Measurements from ENCODE around the gene SLC10A6. TPM values are rescaled to one million over a fixed set of nuclear protein-coding genes. Genes with fewer than 3 reads are reported as not detected.

The SLC10A6 gene
- total RNA-seq, 3 donors from 2014 or later = 0.43 to 0.92 TPM; not detected in 1

DNA sequence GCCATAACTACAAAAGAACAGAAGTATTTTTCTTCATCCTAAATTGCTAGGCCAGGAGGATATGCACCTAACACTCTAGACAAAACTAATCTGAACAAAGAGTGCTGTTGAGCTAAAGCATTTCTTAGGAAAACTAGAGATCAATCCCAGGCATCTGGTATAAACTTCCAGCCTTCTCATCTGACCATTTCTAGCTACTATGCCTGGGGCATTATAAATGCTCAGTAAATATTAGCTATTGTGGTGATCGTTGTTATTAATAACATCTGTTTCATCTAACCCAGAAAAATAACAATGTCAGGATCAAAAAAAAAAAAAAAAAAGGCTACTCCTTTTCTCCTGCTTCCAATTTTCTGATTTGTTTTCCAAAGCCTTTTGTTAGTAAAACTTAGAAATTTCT, 7.7 kb upstream of the SLC10A6 start:
- no peak for ATAC-seq
- Histone ChIP-seq H3K4me1 (ENCODE audit: low read depth) (no peaks in the 10 kb centered on the region), H3K4me3 (no peak overlapping the region), H3K36me3 (ENCODE audit: low read depth) (no peaks in the 10 kb centered on the region), H3K9me3 (no peaks in the 10 kb centered on the region)
- intact Hi-C loops (cut with DNase I, micrococcal nuclease) = no loop called here
- TF ChIP-seq, protein P1, sequence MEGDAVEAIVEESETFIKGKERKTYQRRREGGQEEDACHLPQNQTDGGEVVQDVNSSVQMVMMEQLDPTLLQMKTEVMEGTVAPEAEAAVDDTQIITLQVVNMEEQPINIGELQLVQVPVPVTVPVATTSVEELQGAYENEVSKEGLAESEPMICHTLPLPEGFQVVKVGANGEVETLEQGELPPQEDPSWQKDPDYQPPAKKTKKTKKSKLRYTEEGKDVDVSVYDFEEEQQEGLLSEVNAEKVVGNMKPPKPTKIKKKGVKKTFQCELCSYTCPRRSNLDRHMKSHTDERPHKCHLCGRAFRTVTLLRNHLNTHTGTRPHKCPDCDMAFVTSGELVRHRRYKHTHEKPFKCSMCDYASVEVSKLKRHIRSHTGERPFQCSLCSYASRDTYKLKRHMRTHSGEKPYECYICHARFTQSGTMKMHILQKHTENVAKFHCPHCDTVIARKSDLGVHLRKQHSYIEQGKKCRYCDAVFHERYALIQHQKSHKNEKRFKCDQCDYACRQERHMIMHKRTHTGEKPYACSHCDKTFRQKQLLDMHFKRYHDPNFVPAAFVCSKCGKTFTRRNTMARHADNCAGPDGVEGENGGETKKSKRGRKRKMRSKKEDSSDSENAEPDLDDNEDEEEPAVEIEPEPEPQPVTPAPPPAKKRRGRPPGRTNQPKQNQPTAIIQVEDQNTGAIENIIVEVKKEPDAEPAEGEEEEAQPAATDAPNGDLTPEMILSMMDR (IDR thresholded peaks at IDR 0.05) = no peak
- no peak for DNase-seq

DNA sequence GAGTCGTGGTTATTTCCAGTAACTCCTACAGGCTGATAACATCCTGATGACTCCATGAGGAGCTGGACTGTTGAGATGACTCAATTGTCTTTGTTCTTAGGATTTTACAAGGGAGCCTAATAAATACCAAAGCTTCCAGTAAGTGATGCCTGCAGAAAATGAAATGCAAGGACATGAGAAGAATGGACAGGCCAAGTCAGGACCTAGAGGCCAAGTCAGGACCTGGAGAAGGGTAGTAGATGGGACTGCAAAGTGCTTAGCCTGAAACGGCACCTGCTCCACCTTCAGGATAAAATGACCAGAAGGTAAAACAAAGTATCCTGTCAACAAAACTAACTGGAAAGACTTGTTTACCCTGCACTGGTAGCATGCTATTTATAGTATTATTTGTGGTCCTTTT, 6.4 kb upstream of the SLC10A6 start:
- ATAC-seq = no peak
- TF ChIP-seq, protein P1 (IDR thresholded peaks at IDR 0.05) = no peak

DNA sequence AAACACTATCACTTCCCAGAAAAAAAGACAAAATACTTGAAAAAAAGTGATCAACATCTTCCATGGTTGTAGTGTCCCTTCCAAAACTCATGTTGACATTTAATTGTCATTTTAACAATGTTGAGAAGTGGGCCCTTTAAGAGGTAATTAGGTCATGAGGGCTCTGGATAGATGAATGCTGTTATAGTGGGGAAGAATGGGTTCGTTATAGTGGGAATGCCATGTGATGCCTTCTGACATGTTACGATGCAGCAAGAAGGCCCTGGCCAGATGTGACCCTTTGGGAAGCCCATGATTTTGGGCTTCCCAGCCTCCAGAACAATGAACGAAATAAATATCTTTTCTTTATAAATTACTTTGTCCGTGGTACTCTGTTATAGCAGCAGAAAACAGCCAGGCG, 4.0 kb upstream of the SLC10A6 start:
- DNase-seq (no peak), ATAC-seq (no peak)
- intact Hi-C loops (cut with DNase I, micrococcal nuclease) = no loop called here

More for the DNA sequence above, 6.4 kb upstream of the SLC10A6 start:
- Histone ChIP-seq H3K9me3 (no peaks in the 10 kb centered on the region), H3K4me1 (ENCODE audit: low read depth) (no peaks in the 10 kb centered on the region), H3K36me3 (ENCODE audit: low read depth) (no peaks in the 10 kb centered on the region), H3K4me3 (no peak overlapping the region)
- DNase-seq = no peak
- intact Hi-C loops (cut with DNase I, micrococcal nuclease) = no loop called here

DNA sequence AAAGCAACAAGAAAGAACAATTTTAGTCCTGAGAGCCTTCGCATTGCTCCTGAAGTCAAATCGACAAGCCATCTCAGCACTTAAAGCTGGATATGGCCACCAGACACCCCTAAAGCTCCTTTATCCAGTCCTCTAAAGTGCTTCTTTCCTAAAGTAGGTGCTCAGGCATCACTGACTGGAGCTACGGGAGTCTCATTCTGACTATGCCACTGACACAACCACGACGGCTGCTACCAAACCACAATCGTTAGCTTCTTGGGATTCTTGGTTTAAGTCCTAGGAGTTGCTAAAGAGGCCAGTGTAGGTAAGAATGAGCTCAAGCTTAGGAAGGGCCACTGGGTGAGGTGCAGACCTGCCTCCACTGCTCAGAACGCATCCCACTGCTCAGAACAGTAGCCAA, 1.0 kb downstream of the SLC10A6 start:
- DNase-seq = no peak
- Histone ChIP-seq H3K4me3 (no peak overlapping the region), H3K9me3 (no peaks in the 10 kb centered on the region), H3K36me3 (ENCODE audit: low read depth) (no peaks in the 10 kb centered on the region), H3K4me1 (ENCODE audit: low read depth) (no peaks in the 10 kb centered on the region)
- intact Hi-C loops (cut with DNase I, micrococcal nuclease) = no loop called here
- TF ChIP-seq, protein P1 (IDR thresholded peaks at IDR 0.05) = no peak
- no peak for ATAC-seq

More for the DNA sequence above, 4.0 kb upstream of the SLC10A6 start:
- Histone ChIP-seq H3K4me3 (no peak overlapping the region), H3K36me3 (ENCODE audit: low read depth) (no peaks in the 10 kb centered on the region), H3K9me3 (no peaks in the 10 kb centered on the region), H3K4me1 (ENCODE audit: low read depth) (no peaks in the 10 kb centered on the region)
- TF ChIP-seq, protein P1 (IDR thresholded peaks at IDR 0.05) = no peak

DNA sequence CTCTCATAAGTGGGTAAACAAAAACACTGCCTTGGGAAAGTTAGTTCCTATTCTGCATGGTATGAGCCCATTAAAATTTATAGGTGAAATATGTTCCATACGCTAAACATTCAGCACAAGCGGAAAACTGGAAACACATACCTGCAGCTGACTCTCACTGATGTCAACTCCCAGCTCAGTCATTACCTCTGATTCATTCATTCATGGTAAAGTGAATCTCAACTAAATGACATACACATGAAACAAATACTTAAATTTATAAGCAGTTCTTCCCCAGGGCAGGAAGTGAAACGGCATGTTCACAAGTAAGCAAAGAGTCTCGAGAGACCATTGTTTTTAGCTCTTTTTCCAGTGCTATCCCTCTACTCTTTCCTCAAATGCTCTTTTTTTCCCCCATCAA, 1.6 kb downstream of the SLC10A6 start:
- H3K9me3 ChIP-seq = no peaks in the 10 kb centered on the region
- intact Hi-C loops (cut with DNase I, micrococcal nuclease) = no loop called here
- H3K4me3 ChIP-seq = no peak overlapping the region
- ATAC-seq = no peak
- TF ChIP-seq, protein P1 (IDR thresholded peaks at IDR 0.05) = no peak
- no peaks in the 10 kb centered on the region for H3K4me1 ChIP-seq (ENCODE audit: low read depth)
- no peaks in the 10 kb centered on the region for H3K36me3 ChIP-seq (ENCODE audit: low read depth)
- no peak for DNase-seq

DNA sequence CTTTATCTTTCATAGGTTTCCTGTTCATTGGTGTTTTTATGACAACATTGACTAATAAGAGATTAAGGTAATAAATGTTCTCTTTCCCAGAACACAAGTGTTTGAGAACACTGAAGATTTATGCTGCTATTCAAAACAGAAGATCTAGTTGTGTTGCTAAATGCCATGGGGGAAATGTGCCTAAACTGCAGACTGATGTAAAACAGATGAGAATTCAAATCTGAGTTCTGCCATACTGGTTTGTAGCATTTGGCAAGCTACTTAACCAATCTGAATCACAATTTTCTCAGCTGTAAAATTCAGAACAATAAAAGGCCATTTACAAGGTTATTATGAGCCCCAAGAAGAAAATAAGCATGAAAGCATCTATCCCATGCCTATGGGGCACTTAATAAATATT, 2.3 kb downstream of the SLC10A6 start:
- no peaks in the 10 kb centered on the region for H3K4me1 ChIP-seq (ENCODE audit: low read depth)
- TF ChIP-seq, protein P1 (IDR thresholded peaks at IDR 0.05) = no peak
- no peak for DNase-seq
- no peaks in the 10 kb centered on the region for H3K36me3 ChIP-seq (ENCODE audit: low read depth)
- H3K9me3 ChIP-seq = no peaks in the 10 kb centered on the region
- H3K4me3 ChIP-seq = no peak overlapping the region
- no peak for ATAC-seq
- intact Hi-C loops (cut with DNase I, micrococcal nuclease) = no loop called here
